ENCODE data around the gene ASB4.
"Not testable (repeated sequence)": the region's sequence is repeated elsewhere in the genome, so short reads cannot be mapped to it uniquely, and the experiment has no call there.

The ASB4 gene

DNA sequence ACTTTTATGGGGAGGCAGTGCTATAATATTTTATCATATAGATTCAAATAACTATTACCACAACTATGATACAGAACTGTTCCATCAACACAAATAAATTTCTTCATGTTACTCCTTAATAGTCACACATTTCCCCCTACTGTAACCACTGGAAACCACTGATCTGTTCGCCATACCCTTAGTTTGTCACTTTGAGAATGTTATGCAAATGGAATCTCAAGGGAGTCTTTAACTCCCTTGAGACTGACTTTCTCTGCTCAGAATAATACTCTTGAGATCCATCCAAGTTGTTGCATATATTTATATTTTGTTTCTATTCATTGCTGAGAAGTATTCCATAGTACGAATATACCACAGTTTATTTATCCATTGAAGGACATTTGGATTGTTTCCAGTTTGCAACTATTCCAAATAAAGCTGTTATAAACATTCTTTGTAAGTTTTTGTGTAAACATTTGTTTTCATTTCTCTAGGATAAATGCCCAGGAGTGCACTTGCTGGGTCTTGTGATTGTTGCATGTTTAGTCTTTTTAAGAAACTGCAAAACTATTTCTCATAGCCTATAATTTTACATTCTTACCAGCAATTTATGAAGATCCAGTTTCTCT, 31.2 kb upstream of the ASB4 start:
- H3K27ac ChIP-seq = no peak overlapping the region
- TF ChIP-seq ZFX (IDR thresholded peaks at IDR 0.05) = no peak
- TF ChIP-seq, protein P1, sequence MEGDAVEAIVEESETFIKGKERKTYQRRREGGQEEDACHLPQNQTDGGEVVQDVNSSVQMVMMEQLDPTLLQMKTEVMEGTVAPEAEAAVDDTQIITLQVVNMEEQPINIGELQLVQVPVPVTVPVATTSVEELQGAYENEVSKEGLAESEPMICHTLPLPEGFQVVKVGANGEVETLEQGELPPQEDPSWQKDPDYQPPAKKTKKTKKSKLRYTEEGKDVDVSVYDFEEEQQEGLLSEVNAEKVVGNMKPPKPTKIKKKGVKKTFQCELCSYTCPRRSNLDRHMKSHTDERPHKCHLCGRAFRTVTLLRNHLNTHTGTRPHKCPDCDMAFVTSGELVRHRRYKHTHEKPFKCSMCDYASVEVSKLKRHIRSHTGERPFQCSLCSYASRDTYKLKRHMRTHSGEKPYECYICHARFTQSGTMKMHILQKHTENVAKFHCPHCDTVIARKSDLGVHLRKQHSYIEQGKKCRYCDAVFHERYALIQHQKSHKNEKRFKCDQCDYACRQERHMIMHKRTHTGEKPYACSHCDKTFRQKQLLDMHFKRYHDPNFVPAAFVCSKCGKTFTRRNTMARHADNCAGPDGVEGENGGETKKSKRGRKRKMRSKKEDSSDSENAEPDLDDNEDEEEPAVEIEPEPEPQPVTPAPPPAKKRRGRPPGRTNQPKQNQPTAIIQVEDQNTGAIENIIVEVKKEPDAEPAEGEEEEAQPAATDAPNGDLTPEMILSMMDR (conservative IDR thresholded peaks at IDR 0.05) = no peak

DNA sequence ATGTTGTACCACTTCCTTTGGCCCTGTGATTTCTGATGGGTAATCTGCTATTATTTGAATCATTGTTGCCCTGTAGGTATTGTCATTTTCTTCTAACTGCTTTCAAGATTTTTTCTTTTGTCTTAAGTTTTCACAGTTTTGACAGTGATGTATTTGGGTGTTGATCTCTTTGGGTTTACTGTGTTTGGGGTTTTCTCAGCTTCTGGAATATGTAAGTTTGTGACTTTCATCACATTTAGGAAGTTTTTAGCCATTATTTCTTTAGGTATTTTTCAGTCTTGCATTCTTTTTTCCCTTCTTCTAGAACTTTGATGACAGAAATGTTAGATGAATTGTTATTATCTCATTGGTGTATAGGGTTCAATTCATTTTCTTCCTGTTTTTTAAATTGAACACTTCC, 27.8 kb upstream of the ASB4 start:
- H3K27ac ChIP-seq = no peak overlapping the region
- TF ChIP-seq ZFX (IDR thresholded peaks at IDR 0.05) = no peak
- TF ChIP-seq, protein P1 (conservative IDR thresholded peaks at IDR 0.05) = no peak

DNA sequence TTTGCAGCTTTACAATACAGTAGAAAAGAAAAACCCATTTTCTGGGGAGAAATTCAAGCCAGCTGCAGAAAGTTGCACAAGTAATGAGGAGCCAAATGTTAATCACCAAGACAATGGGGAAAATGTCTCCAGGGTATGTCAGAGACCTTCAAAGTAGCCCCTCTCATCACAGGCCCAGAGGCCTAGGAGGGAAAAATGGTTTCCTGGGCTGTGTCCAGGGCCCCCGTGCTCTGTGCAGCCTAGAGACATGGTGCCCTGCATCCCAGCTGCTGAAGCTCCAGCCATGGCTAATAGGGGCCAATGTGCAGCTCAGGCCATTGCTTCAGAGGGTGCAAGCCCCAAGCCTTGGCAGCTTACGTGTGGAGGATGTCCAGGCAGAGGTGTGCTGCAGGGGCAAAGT, 25.1 kb upstream of the ASB4 start:
- not testable (repeated sequence) for H3K27ac ChIP-seq

DNA sequence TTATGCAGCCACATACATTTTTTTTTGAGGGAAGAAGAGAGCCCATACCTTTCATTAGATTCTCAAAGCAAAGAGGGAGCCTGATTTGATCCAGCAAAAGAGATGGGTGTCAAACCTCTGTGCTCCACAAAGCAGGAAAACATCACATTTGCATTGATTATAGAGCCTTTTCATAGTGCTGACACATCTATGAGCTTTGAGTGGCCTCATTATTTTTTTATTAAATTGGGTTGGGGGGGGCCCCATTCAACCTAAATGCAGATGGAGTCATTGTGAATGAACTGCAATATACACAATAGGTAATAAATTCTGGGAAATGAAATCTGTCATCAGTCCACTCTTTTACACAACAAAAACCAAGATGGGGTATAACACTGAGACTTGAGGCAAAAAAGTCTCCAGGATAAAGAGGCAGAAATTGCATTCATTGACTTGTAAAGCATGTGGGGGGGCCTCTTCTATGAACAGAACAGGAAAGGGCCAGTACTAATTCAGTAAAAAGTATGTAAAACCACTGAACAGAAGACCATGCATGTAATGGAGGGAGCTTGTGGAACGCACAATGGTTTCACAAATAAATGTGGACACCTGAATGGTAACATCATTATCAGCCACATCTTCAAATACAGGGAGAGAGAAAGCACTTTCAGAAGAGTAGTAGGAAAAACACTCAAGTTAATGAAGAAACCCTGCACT, 17.7 kb upstream of the ASB4 start:
- TF ChIP-seq ZFX (IDR thresholded peaks at IDR 0.05) = no peak
- TF ChIP-seq, protein P1 (conservative IDR thresholded peaks at IDR 0.05) = no peak
- no peak overlapping the region for H3K27ac ChIP-seq

DNA sequence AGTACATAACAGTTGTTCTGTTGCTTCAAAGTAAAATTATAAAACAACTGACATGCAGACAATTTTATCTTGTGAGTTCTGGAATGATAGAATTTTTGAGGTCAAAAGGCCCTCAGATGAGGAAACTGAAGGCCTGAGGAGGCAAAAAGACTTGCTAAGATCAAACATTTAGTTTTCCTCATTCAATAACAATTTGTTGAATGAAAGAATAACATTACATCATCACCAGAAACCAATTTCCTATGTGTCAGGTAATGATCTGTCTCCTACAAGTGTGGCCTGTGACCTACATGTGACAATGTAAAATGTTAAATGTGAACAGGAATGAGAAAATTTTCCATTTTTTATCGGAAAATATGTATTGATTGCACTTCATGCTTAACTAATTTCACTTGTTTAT, 16.6 kb upstream of the ASB4 start:
- H3K27ac ChIP-seq = no peak overlapping the region
- no peak for TF ChIP-seq ZFX (IDR thresholded peaks at IDR 0.05)
- TF ChIP-seq, protein P1 (conservative IDR thresholded peaks at IDR 0.05) = no peak

DNA sequence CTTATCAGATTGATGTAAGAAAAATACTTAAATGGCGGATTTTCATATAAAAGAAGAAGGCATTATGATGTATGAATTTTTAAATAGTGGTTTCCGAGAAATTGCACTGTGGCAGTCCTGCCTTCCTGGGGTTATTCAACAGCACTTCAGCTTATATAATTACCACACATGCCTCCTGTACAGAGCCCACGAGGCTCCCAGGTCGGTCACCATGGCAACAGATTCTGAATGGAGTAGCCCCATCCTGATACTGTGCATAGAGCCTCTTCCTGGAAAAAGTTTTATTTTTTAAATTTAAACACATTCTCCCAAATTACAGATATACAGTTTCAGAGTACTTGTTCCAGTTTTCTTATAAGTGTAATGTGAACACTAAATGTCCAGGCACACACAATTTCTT, 15.9 kb upstream of the ASB4 start:
- H3K27ac ChIP-seq = no peak overlapping the region
- TF ChIP-seq ZFX (IDR thresholded peaks at IDR 0.05) = no peak
- TF ChIP-seq, protein P1 (conservative IDR thresholded peaks at IDR 0.05) = no peak

DNA sequence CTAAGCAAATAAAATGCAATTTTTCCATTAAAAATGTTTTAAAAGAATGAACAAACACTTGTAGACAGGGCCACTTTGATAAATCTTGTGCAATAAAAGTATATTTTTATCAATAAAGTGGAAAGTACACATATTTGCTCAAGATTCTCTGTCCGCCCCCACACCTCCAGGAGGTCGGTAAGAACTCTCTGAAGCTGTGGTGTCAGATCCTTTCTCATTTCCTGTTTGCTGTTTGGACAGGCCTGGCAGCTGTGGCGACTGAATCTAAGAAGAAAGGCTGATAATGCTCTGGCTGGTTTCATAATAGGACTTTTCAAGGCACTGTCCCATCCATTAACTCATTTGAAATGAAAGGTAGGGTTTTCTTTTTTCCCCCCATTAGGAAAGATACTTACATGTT, 15.3 kb upstream of the ASB4 start:
- no peak overlapping the region for H3K27ac ChIP-seq
- TF ChIP-seq, protein P1 (conservative IDR thresholded peaks at IDR 0.05) = no peak
- TF ChIP-seq ZFX (IDR thresholded peaks at IDR 0.05) = no peak

DNA sequence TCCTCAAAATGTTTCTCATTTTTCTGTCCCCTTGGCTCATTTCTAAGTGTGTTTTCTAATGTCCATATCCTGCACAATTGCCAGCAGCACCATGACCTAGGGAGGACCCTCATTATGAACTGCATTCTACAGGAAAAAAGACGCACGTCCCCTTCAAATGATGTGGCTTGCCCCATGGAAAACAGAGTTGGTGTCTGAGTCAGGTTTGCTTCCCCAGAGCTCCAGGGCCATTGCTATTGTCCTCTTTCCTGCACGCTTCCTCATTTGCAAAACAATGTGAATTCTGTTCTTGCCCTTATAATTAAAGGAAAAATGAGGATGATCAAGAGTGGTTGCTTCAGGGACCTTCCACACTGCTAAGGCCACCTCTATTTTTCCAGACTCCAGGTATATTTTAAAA, 14.7 kb upstream of the ASB4 start:
- H3K27ac ChIP-seq = no peak overlapping the region
- TF ChIP-seq, protein P1 (conservative IDR thresholded peaks at IDR 0.05) = no peak

Measured in C4-2B (cell line).